ENCODE data around the gene RPL28. TPM values are rescaled to one million over a fixed set of nuclear protein-coding genes. Genes with fewer than 3 reads are reported as not detected.
A peak's percentile ranks its signal among the peaks of the same experiment; 100 is the strongest.
"Not testable (repeated sequence)": the region's sequence is repeated elsewhere in the genome, so short reads cannot be mapped to it uniquely, and the experiment has no call there.

The RPL28 gene
- total RNA-seq, 2 experiments from 2014 or later = 3,030 to 3,043 TPM

DNA sequence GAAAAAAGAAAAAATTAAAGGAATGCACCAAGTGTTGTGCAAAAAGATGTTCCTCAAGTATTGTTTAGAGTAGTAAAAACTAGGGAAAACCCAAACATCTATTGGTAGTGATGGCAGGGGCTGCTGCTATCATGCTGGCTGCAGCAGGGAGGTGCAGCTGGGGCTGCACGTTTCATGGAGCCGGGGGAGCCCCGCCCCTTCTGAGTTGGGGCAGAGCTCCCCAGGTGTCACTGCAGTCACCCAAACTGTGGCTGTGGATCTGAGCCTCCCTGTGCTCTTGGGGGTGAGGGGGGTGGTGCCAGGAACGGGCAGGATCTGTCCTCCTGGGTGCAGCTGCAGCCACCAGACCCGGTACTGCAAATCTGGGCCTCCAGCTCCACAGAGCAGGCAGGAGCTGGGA is 33.4 kb downstream of the RPL28 start:
- POLR2A ChIA-PET = interaction anchor here (1.1 to 1.2 kb wide), 2 partner anchors 12 to 75 kb away, joined by 4 to 7 read pairs; partner anchors contain the start of gene UBE2S
- Mint-ChIP-seq H3K27ac (no peak overlapping the region), H3K9me3 (no peaks in the 10 kb centered on the region), H3K4me3 (no peak overlapping the region), H3K36me3 (no peaks in the 10 kb centered on the region), H3K4me1 (peaks cover 10% of the 10 kb centered on the region), H3K27me3 (peaks cover 17% of the 10 kb centered on the region)
- ATAC-seq (ENCODE audit: low read depth) = no peak
- DNase-seq = no peak

DNA sequence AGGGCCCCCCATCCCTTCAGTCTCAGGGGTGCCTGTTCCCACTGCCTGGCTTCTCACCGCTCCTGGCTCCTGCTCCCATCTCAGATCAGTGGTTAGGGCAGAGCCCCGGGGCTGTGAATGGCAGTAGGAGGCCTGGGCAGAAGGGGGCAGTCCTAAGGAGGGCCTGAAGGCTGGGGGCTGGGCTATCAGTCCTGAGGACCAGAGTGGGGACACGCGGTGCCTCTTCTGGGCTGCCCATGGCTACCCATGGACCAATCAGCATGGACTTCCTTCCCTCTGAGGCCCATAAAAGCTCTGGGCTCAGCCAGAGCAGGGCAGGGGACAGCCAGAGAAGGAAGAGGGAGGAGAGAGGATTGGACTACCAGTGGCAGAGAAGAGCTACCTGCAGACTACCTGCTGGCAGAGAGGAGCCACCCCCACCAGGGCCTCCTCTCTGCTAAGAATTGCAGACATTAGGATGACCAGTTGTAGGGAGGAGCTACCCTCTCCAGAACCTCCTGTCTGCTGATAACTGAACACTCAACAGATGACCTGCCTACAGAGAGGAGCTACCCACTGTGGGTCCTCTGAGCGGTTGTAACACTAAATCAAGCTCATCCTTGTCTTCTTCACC is 34.0 kb downstream of the RPL28 start:
- Mint-ChIP-seq H3K27me3 (peaks cover 19% of the 10 kb centered on the region), H3K9me3 (no peaks in the 10 kb centered on the region), H3K4me1 (peaks cover 10% of the 10 kb centered on the region), H3K4me3 (no peak overlapping the region), H3K36me3 (no peaks in the 10 kb centered on the region), H3K27ac (no peak overlapping the region)
- ATAC-seq (ENCODE audit: low read depth) (no peak), DNase-seq (no peak)
- POLR2A ChIA-PET = interaction anchor here (1.2 kb wide), 1 partner anchor 12 kb away, joined by 4 read pairs; the partner anchor contains the start of gene UBE2S

DNA sequence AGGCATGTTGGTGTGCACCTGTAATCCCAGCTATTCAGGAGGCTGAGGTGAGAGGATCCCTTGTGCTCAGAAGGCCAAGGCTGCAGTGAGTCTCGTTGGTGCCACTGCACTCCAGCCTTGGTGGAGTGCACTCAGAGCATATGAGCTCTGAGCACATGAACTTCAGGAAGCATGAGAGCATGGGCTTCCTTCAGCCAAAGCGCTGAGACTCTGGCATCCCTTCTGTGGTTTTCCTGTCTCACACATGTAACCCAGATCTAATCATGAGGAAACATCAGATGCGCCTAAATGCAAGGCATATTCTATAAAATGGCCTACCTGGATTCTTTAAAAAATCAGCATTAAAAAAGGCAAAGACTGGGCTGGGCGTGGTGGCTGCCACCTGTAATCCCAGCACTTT is 35.5 kb downstream of the RPL28 start:
- Mint-ChIP-seq H3K27me3 (peaks cover 18% of the 10 kb centered on the region), H3K4me3 (peak overlapping the region; percentile 33)
- not testable (repeated sequence) for H3K4me1 Mint-ChIP-seq, H3K36me3 Mint-ChIP-seq, H3K9me3 Mint-ChIP-seq, DNase-seq, H3K27ac Mint-ChIP-seq
- ATAC-seq (ENCODE audit: low read depth) = peak; percentile 83
- POLR2A ChIA-PET = interaction anchor here (0.6 to 0.8 kb wide), 3 partner anchors 12 to 214 kb away, joined by 3 to 6 read pairs (median 3); partner anchors contain the start of gene UBE2S

DNA sequence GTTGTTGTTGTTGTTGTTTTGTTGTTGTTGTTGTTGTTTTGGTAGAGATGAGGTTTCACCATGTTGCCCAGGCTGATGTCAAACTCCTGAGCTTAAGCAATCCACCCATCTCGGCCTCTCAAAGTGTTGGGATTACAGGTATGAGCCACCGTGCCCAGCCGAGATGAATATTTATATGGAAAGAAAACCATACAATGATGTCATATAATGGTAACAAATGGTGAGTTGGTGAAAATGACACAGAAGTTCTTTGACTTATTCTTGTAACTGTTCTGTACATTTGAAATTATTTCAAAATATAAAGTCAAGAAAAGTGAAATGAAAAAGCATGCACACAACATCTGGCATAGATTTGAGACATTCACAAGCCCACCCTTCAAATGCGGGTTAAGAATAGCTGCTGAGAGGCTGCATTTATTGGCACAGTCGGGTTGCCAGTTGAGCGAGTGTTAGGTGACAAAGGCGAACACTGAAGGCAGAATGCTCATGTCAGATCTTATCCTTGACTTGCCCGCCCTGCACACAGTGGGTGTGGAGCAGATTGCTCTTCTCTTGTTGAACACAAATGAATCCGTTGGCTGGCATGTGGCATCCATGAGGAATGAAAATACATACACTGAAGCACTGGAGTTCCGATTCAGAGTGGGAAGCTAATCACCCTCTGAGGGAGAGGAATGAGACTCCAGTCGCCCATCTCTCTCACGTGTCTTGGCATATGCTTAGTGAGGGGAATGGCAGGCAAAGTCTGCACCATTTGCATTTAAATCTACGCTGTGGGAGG is 37.7 kb downstream of the RPL28 start:
- POLR2A ChIA-PET = no interaction called here
- Mint-ChIP-seq H3K27me3 (peaks cover 16% of the 10 kb centered on the region), H3K4me1 (peaks cover 10% of the 10 kb centered on the region), H3K4me3 (no peak overlapping the region), H3K27ac (no peak overlapping the region), H3K36me3 (no peaks in the 10 kb centered on the region), H3K9me3 (no peaks in the 10 kb centered on the region)
- DNase-seq (no peak), ATAC-seq (ENCODE audit: low read depth) (no peak)

DNA sequence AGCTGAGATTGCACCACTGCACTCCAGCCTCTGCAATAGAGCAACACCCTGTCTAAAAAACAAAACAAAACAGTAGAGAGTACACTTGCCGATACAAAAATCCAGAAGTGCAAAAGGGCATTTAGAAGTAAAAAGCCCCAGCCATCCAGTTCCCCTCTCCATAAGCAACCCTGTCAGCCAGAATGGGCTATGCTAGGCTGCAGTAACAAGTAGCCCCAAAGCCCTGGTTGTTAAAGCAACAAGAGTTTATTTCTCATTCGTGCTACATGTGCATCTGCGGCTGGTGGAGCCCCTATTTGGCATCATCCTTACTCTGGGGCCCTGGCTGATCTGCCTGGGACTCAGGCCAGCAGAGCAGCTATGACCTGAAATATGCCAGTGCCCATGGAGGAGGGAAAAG is 38.8 kb downstream of the RPL28 start:
- POLR2A ChIA-PET = no interaction called here
- H3K27me3 Mint-ChIP-seq = peaks cover 16% of the 10 kb centered on the region
- no peaks in the 10 kb centered on the region for H3K9me3 Mint-ChIP-seq
- DNase-seq = no peak
- no peak overlapping the region for H3K27ac Mint-ChIP-seq
- no peak for ATAC-seq (ENCODE audit: low read depth)
- peaks cover 10% of the 10 kb centered on the region for H3K4me1 Mint-ChIP-seq
- no peak overlapping the region for H3K4me3 Mint-ChIP-seq
- H3K36me3 Mint-ChIP-seq = no peaks in the 10 kb centered on the region

DNA sequence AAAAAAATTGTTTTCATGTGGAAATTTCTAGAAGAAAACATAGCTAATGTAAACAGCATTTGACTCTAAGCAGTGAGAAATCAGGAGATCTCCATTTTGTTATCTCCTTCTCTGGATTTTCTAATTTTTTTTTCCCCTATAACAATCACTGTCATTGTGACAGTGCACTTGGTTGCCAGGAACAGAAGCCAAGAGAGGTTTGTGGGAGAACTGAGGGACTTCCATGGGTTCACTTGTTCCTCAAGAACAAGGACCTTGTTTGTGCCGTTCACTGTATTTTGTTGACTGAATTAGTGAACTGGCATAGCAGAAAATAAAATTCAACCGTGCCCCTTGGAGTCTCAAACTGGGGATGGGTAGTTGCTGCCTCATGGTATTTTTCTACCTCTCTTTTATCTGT is 40.3 kb downstream of the RPL28 start:
- no peak overlapping the region for H3K4me3 Mint-ChIP-seq
- peaks cover 7% of the 10 kb centered on the region for H3K4me1 Mint-ChIP-seq
- H3K27ac Mint-ChIP-seq = no peak overlapping the region
- H3K36me3 Mint-ChIP-seq = no peaks in the 10 kb centered on the region
- no peak for ATAC-seq (ENCODE audit: low read depth)
- POLR2A ChIA-PET = interaction anchor here (0.6 to 0.7 kb wide), 2 partner anchors 137 to 911 kb away, joined by 3 to 4 read pairs; no protein-coding TSS in a partner anchor
- DNase-seq = no peak
- H3K27me3 Mint-ChIP-seq = peaks cover 13% of the 10 kb centered on the region
- no peaks in the 10 kb centered on the region for H3K9me3 Mint-ChIP-seq

DNA sequence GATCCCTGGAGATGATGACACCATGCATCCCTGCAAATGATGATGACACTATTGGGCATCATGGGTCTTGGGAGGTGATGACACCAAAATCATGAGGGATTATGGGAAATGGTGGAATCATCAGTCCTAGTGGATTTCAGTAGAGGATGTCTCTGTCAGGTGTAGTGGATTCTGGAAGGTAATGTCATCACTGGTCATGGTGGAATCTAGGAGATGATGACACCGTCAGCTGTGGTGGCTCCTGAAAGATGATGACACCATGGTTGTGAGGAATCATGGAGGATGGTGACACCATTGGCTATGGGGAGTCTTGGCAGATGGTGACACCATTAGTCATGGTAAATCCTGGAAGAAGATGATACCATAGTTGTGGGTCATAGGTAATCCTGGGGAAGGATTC is 45.5 kb downstream of the RPL28 start:
- POLR2A ChIA-PET = no interaction called here
- no peaks in the 10 kb centered on the region for H3K36me3 Mint-ChIP-seq
- no peaks in the 10 kb centered on the region for H3K9me3 Mint-ChIP-seq
- no peak overlapping the region for H3K4me3 Mint-ChIP-seq
- DNase-seq = no peak
- H3K27ac Mint-ChIP-seq = no peak overlapping the region
- H3K4me1 Mint-ChIP-seq = no peaks in the 10 kb centered on the region
- H3K27me3 Mint-ChIP-seq = peaks cover 8% of the 10 kb centered on the region
- ATAC-seq (ENCODE audit: low read depth) = no peak

DNA sequence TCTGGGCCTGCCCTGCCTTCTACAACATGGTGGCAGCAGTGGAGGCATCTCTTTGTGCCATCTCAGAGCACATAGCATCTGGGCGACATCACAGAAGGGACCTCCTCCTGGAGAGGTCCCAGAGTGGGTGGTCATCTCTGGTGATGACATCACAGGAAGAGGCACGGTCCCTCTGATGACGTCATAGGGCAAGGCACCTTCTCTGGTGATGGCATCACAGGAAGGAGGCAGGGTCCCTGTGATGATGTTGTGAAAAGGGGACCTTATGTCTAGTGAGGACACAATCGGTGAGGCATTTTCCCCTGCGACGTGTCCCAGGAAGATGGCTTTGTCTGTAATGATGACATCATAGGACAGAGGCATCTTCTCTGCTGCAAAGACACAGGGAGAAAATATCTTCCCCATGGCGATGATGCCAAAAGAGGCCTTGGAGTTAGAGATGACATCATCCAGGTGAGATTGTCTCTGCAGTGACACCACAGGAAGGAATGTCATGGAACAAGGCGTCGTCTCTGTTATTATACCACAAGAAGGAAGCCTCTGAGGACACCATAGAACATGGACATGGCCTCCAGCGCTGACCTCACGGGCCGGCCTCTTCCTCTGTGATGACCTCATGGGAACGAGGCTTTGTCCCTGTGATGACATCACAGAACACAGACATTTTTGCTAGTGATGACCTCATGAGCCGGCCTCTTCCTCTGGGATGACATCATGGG is 46.7 kb downstream of the RPL28 start:
- H3K36me3 Mint-ChIP-seq = no peaks in the 10 kb centered on the region
- DNase-seq (no peak), ATAC-seq (ENCODE audit: low read depth) (no peak)
- H3K27me3 Mint-ChIP-seq = peaks cover 15% of the 10 kb centered on the region
- H3K27ac Mint-ChIP-seq = no peak overlapping the region
- no peaks in the 10 kb centered on the region for H3K9me3 Mint-ChIP-seq
- POLR2A ChIA-PET = no interaction called here
- no peaks in the 10 kb centered on the region for H3K4me1 Mint-ChIP-seq
- no peak overlapping the region for H3K4me3 Mint-ChIP-seq

DNA sequence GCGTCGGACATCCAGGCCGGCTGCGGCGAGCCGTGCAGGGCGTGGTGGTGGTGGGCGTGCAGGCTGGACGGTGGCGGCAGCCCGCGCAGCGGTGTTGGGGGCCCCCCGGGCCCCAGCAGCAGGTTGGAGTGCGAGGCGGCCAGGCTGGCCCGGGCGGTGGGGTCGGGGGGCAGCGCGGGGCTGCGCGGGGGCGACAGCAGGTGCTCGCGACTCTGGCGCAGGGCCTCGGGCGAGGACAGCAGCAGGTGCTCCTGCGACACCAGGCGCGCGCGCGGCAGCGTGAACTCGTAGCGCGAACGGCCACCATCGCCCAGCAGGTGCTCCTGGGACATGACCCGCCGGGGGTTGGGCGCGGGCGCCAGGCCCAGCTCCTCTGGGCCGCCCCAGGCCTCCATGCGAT is 47.6 kb downstream of the RPL28 start:
- ATAC-seq (ENCODE audit: low read depth) = no peak
- DNase-seq = no peak
- peaks cover 19% of the 10 kb centered on the region for H3K27me3 Mint-ChIP-seq
- H3K9me3 Mint-ChIP-seq = no peaks in the 10 kb centered on the region
- no peak overlapping the region for H3K4me3 Mint-ChIP-seq
- H3K36me3 Mint-ChIP-seq = no peaks in the 10 kb centered on the region
- no peaks in the 10 kb centered on the region for H3K4me1 Mint-ChIP-seq
- POLR2A ChIA-PET = no interaction called here
- no peak overlapping the region for H3K27ac Mint-ChIP-seq

DNA sequence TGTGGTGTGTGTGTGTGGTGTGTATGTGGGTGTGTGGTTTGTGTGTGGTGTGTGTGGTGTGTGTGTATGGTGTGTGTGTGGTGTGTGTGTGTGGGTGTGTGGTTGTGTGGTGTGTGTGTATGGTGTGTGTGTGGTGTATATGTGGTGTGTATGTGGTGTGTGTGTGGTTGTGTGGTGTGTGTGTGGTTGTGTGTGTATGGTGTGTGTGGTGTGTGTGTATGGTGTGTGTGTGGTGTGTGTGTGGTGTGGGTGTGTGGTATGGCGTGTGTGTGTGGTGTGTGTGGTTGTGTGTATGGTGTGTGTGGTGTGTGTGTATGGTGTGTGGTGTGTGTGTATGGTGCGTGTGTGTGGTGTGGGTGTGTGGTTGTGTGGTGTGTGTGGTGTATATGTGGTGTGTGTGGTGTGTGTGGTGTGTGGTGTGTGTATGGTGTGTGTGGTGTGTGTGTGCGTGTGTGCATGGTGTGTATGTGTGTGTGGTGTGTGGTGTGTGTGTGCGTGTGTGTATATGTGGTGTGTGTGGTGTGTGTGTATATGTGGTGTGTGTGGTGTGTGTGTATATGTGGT is 48.7 kb downstream of the RPL28 start:
- Mint-ChIP-seq H3K27ac (no peak overlapping the region), H3K9me3 (no peaks in the 10 kb centered on the region), H3K4me1 (no peaks in the 10 kb centered on the region), H3K36me3 (no peaks in the 10 kb centered on the region), H3K27me3 (peaks cover 26% of the 10 kb centered on the region), H3K4me3 (no peak overlapping the region)
- ATAC-seq (ENCODE audit: low read depth) (no peak), DNase-seq (no peak)
- POLR2A ChIA-PET = no interaction called here

DNA sequence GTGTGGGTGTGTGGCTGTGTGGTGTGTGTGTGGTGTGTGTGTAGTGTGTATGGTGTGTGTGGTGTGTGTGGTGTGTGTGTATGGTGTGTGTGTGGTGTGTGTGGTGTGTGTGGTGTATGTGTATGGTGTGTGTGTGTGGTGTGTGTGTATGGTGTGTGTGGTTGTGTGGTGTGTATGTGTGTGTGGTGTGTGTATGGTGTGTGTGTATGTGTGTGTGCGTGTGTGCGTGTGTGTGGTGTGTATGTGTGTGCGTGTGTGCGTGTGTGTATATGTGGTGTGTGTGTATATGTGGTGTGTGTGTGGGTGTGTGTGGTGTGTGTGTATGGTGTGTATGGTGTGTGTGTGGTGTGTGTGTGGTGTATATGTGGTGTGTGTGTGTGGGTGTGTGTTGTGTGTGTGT is 49.3 kb downstream of the RPL28 start:
- Mint-ChIP-seq H3K9me3 (no peaks in the 10 kb centered on the region), H3K36me3 (no peaks in the 10 kb centered on the region), H3K4me1 (no peaks in the 10 kb centered on the region), H3K27ac (no peak overlapping the region), H3K27me3 (peaks cover 31% of the 10 kb centered on the region), H3K4me3 (no peak overlapping the region)
- POLR2A ChIA-PET = no interaction called here
- DNase-seq (no peak), ATAC-seq (ENCODE audit: low read depth) (no peak)

DNA sequence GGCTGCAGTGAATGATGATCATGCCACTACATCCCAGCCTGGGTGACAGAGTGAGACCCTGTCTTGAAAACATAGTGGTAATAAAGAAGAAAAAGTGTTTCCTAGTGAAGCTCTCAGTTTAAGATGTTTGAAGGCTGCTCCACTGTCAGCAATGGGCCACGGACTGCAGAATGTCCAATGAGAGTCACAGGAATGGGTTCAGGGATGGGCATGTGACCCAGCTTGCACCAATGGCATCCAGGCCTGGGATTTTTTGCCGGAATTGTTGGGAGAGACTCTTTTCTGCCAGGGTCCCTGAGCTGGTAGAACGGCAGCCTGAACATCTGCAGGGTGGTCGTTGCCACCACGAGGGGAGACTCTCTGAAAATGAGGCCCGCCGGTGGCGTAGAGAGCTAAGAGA is 51.1 kb downstream of the RPL28 start:
- POLR2A ChIA-PET = interaction anchor here (0.7 to 0.8 kb wide), 2 partner anchors 17 to 28 kb away, joined by 3 read pairs; no protein-coding TSS in a partner anchor
- Mint-ChIP-seq H3K27ac (no peak overlapping the region), H3K27me3 (peaks cover 45% of the 10 kb centered on the region)

DNA sequence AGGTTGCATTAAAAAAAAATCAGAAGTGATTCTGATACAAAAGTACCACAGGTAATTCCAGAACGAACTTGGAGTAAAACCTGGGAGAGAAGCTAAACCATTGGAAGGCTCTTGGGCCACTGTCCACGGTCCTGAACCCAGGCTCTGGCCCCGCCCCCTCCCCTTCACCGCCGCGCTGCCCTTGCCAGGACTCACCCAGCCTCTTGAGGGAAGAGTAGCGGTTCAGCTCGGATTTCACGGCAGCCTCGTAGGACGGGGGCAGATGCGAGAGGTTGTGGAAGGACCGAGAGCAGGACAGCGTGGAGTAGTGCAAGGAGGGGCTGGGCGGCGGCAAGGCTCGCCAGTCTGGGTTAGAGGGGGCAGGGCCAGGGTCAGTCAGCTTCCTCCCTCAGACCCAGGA is 51.7 kb downstream of the RPL28 start:
- Mint-ChIP-seq H3K4me1 (peaks cover 12% of the 10 kb centered on the region), H3K4me3 (no peak overlapping the region), H3K9me3 (no peaks in the 10 kb centered on the region), H3K36me3 (peaks cover 1% of the 10 kb centered on the region), H3K27me3 (peaks cover 42% of the 10 kb centered on the region), H3K27ac (no peak overlapping the region)
- POLR2A ChIA-PET = interaction anchor here (0.8 kb wide), 1 partner anchor 16 kb away, joined by 3 read pairs; no protein-coding TSS in a partner anchor
- no peak for DNase-seq
- peak; percentile 20 for ATAC-seq (ENCODE audit: low read depth)

More for the DNA sequence above, 51.1 kb downstream of the RPL28 start:
- Mint-ChIP-seq H3K4me3 (no peak overlapping the region), H3K4me1 (peaks cover 12% of the 10 kb centered on the region), H3K9me3 (no peaks in the 10 kb centered on the region), H3K36me3 (peaks cover 1% of the 10 kb centered on the region)
- DNase-seq = no peak
- no peak for ATAC-seq (ENCODE audit: low read depth)

All from activated naive CD8-positive, alpha-beta T cell treated with anti-CD3 and anti-CD28 coated beads, Interleukin-2, amount 10 ng/mL, durations not matched to agents 7 days and 5 days (primary cell).